Astrocyte (in vitro differentiated cells and primary cell): Measurements from ENCODE around the gene ZBTB24.

Experiments used
- EZH2 ChIP-seq: IDR thresholded peaks from 2 replicates; pipeline ENCODE4 v1.6.1; 2012; ENCODE audit warnings: mild to moderate bottlenecking, low read length, inconsistent platforms; ENCODE audit not compliant: insufficient read depth
- TF ChIP-seq, protein P1 (sequence below): IDR thresholded peaks from 2 replicates; pipeline ENCODE4 v1.5.1; 2011; ENCODE audit warnings: low read depth, mild to moderate bottlenecking, inconsistent platforms, low read length, moderate library complexity; ENCODE audit not compliant: insufficient read depth

DNA sequence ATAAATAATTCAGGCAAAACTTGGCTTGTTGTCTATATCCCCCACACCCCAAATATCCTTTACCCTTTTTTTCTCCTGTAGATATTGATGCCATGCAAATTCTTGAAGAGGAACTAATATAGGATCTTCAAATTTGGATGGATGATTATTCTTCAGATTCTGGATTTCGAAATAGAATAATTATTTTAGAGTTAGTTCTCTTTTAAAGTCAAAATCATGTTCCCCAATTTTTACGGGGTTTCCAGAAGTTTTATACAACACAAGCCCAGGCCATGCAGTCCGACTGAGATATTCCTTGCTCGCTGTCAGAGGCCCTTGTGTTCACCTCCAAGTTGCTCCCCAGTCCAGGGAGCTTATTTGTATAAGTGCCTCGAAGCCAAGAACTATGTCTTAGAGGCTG, 47.0 kb downstream of the ZBTB24 start:
- TF ChIP-seq, protein P1, sequence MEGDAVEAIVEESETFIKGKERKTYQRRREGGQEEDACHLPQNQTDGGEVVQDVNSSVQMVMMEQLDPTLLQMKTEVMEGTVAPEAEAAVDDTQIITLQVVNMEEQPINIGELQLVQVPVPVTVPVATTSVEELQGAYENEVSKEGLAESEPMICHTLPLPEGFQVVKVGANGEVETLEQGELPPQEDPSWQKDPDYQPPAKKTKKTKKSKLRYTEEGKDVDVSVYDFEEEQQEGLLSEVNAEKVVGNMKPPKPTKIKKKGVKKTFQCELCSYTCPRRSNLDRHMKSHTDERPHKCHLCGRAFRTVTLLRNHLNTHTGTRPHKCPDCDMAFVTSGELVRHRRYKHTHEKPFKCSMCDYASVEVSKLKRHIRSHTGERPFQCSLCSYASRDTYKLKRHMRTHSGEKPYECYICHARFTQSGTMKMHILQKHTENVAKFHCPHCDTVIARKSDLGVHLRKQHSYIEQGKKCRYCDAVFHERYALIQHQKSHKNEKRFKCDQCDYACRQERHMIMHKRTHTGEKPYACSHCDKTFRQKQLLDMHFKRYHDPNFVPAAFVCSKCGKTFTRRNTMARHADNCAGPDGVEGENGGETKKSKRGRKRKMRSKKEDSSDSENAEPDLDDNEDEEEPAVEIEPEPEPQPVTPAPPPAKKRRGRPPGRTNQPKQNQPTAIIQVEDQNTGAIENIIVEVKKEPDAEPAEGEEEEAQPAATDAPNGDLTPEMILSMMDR, result no peak
- no peak for TF ChIP-seq EZH2
